K562 (cell line): ENCODE data around the gene ITPR2. TPM values are rescaled to one million over a fixed set of nuclear protein-coding genes. Genes with fewer than 3 reads are reported as not detected.

Experiments
- ARID1B ChIP-seq: fragments of 450-650 bp; IDR thresholded peaks from 2 replicates; pipeline ENCODE4 v1.6.1; 2016; ENCODE audit warnings: antibody characterized with exemption, mild to moderate bottlenecking, inconsistent platforms
- ETV6 ChIP-seq, 3 experiments: fragments of 150-350 bp in 1 of 3; sonication (generic) in 1 of 3; formaldehyde crosslinking in 1 of 3; IDR thresholded peaks; 2 replicates each; pipeline versions ENCODE4 v1.6.1 to v1.8.0; 2014 to 2022; ENCODE audit warnings: borderline replicate concordance in 2 of 3, low read depth in 2 of 3, antibody characterized with exemption in 1 of 3, low read length in 1 of 3, mild to moderate bottlenecking in 1 of 3, missing genetic modification reagents in 1 of 3
- HMG20B ChIP-seq: fragments of 250-450 bp; sonication (Bioruptor Pico); IDR thresholded peaks from 2 replicates; pipeline ENCODE4 v1.5.0; 2021; ENCODE audit warnings: mild to moderate bottlenecking
- HNRNPL ChIP-seq: fragments of 200-400 bp; formaldehyde crosslinking; IDR thresholded peaks from 2 replicates; pipeline ENCODE4 v1.6.1; 2017; ENCODE audit warnings: low read depth, mild to moderate bottlenecking, low read length
- KDM2B ChIP-seq: fragments of 250-450 bp; sonication (Bioruptor Pico); IDR thresholded peaks from 2 replicates; pipeline ENCODE4 v1.8.0; 2021; ENCODE audit warnings: mild to moderate bottlenecking, moderate library complexity
- MCM7 ChIP-seq, 2 experiments: fragments of 450-650 bp; IDR thresholded peaks; 2 replicates each; pipeline ENCODE4 v1.6.1; 2016 to 2018
- NEUROD1 ChIP-seq: fragments of 150-350 bp; IDR thresholded peaks from 2 replicates; pipeline ENCODE4 v1.6.1; 2014; ENCODE audit warnings: borderline replicate concordance, low read length, low read depth; ENCODE audit not compliant: partially characterized antibody
- PYGO2 ChIP-seq: fragments of 450-650 bp; IDR thresholded peaks from 2 replicates; pipeline ENCODE4 v1.6.1; 2016; ENCODE audit warnings: mild to moderate bottlenecking, missing genetic modification characterization, moderate library complexity, missing compliant biosample characterization
- RFX1 ChIP-seq: fragments of 450-650 bp; IDR thresholded peaks from 2 replicates; pipeline ENCODE4 v1.6.1; 2016; ENCODE audit warnings: mild to moderate bottlenecking, moderate library complexity
- SMARCA4 ChIP-seq: fragments of 450-650 bp; IDR thresholded peaks from 2 replicates; pipeline ENCODE4 v1.6.1; 2016
- TCF7 ChIP-seq: sonication (generic); IDR thresholded peaks from 2 replicates; pipeline ENCODE4 v1.6.1; 2016; ENCODE audit warnings: antibody characterized with exemption, borderline replicate concordance
- ZNF174 ChIP-seq: fragments of 250-450 bp; sonication (Bioruptor Pico); IDR thresholded peaks from 2 replicates; pipeline ENCODE4 v1.4.0; 2020; ENCODE audit warnings: mild to moderate bottlenecking
- ZNF224 ChIP-seq: sonication (generic); formaldehyde crosslinking; IDR thresholded peaks from 2 replicates; pipeline ENCODE4 v1.8.0; 2022; ENCODE audit warnings: mild to moderate bottlenecking, missing genetic modification reagents
- ZNF77 ChIP-seq: fragments of 250-450 bp; sonication (Bioruptor Pico); IDR thresholded peaks from 2 replicates; pipeline ENCODE4 v1.5.0; 2020
- polyA plus RNA-seq, 8 experiments: library from polyadenylated mRNA; depleted of rRNA in 4 of 8; stranded (reverse) in 5 of 8; unstranded in 3 of 8; fragments of >200 nt; fragmentation: Nextera tagmentation in 2 of 8; fragmentation: Illumina TruSeq in 1 of 8; extraction: Ambion mirVana in 2 of 8; extraction: Trizol in 1 of 8; gene quantifications; 2 replicates each; pipeline versions ENCODE4 v1.2.1 to v1.2.3, GENCODE V29; 2011 to 2014; ENCODE audit warnings: inconsistent platforms in 1 of 8, missing spikeins in 1 of 8
- total RNA-seq, 7 experiments: library from RNA; depleted of rRNA in 6 of 7; stranded (reverse); fragments of >200 nt in 6 of 7; fragmentation: Illumina TruSeq in 2 of 7; extraction: Trizol in 2 of 7; gene quantifications; 2 replicates each; pipeline versions ENCODE4 v1.2.1 to v1.2.3, GENCODE V29; 2011 to 2021; ENCODE audit warnings: low replicate concordance in 1 of 7
- TF ChIP-seq, protein P1 (sequence below), 2 experiments: fragments of 450-650 bp; IDR thresholded peaks; 2 replicates each; pipeline ENCODE4 v1.6.1; 2016; ENCODE audit warnings: mild to moderate bottlenecking in 2 of 2, borderline replicate concordance in 1 of 2, low read depth in 1 of 2, moderate library complexity in 1 of 2
- TF ChIP-seq, protein P2 (sequence below): fragments of 250-450 bp; sonication (Bioruptor Pico); IDR thresholded peaks from 2 replicates; pipeline ENCODE4 v1.5.1; 2021; ENCODE audit warnings: mild to moderate bottlenecking

ITPR2 gene
- total and polyA plus RNA-seq, 9 of the 15 experiments (the other 6 are each of a cell fraction or from before 2014, with no cell fraction given): 0.21 to 3.3 (median 0.95) TPM

DNA sequence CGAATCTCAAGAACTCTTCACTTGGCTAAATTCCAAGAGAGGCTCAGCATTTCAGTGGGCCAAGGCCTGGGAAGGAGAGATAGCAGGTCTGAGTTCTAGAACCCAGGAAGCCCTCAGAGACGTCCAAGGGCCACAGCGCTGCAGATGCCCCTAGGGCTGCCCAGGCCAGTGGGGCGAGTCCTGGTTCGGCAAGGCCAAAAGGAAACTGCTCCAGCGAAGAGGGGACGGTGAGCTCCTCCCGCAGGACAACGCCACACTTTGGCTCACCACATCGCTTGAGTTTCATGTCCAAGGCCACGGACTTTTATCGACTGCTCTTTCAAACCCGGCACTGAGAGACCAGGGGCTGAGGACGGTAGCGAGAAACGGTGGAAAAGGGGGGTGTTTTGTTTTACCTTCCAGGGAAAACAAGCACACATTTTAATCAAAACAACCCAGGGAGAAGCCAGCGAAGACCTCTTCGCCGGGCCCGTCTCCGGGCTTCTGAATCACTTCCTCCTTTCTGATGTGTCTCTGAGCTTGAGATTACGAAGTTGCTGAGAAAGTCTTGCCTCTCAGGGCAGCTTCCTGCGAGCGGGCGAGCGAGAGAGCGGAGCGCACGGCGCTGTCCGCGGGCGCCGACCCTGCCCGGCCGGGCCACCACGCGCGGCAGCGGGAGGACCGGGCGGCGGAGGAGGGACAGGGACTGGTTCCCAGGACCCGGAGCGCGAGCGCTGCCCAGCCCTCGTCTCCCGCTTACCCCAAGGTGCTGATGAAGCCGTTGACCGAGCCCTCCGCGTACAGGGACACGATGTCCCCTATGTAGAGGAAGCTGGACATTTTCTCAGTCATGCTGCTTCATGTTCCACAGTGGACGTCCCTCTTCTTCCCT is 808 bp downstream of the ITPR2 start (continued):
- TF ChIP-seq, protein P1, sequence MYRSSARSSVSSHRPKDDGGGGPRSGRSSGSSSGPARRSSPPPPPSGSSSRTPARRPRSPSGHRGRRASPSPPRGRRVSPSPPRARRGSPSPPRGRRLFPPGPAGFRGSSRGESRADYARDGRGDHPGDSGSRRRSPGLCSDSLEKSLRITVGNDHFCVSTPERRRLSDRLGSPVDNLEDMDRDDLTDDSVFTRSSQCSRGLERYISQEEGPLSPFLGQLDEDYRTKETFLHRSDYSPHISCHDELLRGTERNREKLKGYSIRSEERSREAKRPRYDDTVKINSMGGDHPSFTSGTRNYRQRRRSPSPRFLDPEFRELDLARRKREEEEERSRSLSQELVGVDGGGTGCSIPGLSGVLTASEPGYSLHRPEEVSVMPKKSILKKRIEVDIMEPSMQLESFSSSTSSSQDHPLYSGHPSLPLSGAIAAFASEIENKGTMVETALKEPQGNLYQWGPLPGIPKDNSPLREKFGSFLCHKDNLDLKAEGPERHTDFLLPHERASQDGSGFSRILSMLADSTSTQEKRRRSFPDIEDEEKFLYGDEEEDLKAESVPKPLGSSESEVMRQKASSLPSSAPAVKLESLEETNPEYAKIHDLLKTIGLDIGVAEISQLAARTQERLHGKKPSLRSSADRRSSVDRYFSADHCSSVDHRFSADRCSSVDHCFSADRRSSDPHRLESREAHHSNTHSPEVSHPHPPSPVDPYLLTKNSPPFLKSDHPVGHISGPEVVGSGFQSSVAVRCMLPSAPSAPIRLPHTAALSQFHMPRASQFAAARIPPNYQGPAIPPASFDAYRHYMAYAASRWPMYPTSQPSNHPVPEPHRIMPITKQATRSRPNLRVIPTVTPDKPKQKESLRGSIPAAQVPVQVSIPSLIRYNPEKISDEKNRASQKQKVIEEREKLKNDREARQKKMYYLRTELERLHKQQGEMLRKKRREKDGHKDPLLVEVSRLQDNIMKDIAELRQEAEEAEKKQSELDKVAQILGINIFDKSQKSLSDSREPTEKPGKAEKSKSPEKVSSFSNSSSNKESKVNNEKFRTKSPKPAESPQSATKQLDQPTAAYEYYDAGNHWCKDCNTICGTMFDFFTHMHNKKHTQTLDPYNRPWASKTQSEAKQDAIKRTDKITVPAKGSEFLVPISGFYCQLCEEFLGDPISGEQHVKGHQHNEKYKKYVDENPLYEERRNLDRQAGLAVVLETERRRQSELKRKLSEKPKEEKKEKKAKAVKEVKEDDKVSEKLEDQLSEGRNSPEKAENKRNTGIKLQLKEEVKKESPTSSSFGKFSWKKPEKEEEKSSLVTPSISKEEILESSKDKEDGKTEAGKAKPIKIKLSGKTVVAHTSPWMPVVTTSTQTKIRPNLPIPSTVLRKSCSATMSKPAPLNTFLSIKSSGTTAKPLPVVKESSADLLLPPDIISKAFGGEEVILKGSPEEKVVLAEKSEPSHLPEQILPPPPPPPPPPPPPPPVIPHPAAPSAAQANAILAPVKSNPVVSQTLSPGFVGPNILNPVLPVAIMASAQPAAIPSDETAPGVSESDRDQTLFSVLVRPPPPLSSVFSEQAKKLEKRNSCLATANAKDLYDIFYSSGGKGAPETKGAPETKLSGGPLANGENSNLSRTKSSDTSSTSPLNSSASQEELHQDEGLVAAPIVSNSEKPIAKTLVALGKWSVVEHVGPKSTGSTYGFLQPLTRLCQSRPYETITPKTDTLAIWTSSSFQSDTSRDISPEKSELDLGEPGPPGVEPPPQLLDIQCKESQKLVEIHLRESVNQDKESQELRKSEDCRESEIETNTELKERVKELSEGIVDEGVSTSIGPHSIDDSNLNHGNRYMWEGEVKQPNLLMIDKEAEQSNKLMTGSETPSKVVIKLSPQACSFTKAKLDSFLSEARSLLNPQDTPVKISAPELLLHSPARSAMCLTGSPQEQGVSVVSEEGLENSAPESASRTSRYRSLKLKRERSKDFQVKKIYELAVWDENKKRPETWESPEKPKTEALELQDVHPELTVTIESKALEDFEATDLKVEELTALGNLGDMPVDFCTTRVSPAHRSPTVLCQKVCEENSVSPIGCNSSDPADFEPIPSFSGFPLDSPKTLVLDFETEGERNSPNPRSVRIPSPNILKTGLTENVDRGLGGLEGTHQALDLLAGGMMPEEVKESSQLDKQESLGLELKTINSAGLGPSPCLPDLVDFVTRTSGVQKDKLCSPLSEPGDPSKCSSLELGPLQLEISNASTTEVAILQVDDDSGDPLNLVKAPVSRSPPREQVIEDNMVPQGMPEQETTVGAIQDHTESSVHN (IDR thresholded peaks at IDR 0.05; ENCODE audit: borderline replicate concordance in 1 of 2, low read depth in 1 of 2): no peak
- TF ChIP-seq RFX1: no peak
- TF ChIP-seq ETV6 (IDR thresholded peaks at IDR 0.05; ENCODE audit: borderline replicate concordance in 1 of 2, low read depth in 2 of 2, low read length in 1 of 2): no peak
- no peak for TF ChIP-seq ETV6 (CRISPR knock-in tag; IDR thresholded peaks at IDR 0.05; ENCODE audit: borderline replicate concordance)
- TF ChIP-seq KDM2B (CRISPR knock-in tag): no peak; the same call in 1 of the 2 replicates
- no peak for TF ChIP-seq NEUROD1
- TF ChIP-seq PYGO2: no peak
- TF ChIP-seq ZNF224 (CRISPR knock-in tag): no peak
- TF ChIP-seq ZNF174 (CRISPR knock-in tag): no peak
- no peak for TF ChIP-seq HMG20B (CRISPR knock-in tag)
- TF ChIP-seq, protein P2, sequence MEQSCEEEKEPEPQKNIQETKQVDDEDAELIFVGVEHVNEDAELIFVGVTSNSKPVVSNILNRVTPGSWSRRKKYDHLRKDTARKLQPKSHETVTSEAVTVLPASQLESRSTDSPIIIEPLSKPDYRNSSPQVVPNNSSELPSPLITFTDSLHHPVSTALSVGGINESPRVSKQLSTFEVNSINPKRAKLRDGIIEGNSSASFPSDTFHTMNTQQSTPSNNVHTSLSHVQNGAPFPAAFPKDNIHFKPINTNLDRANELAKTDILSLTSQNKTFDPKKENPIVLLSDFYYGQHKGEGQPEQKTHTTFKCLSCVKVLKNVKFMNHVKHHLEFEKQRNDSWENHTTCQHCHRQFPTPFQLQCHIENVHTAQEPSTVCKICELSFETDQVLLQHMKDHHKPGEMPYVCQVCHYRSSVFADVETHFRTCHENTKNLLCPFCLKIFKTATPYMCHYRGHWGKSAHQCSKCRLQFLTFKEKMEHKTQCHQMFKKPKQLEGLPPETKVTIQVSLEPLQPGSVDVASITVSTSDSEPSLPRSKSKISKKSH (CRISPR knock-in tag): no peak
- no peak for TF ChIP-seq MCM7 (IDR thresholded peaks at IDR 0.05)
- TF ChIP-seq TCF7: no peak
- no peak for TF ChIP-seq ZNF77 (CRISPR knock-in tag)
- TF ChIP-seq ARID1B: peak; percentile 73
- TF ChIP-seq SMARCA4: peak; percentile 43; the same call in 1 of the 2 replicates
- no peak for TF ChIP-seq HNRNPL
